Kidney (tissue), 14 donors: ENCODE results near the gene S100A16. TPM values are rescaled to one million over a fixed set of nuclear protein-coding genes. Genes with fewer than 3 reads are reported as not detected.
"Not testable (repeated sequence)": the region's sequence is repeated elsewhere in the genome, so short reads cannot be mapped to it uniquely, and the experiment has no call there.

Experiments used
- DNase-seq, 5 donors: peaks; one replicate each; pipeline ENCODE4 v3.0.0-alpha.2; 2013 to 2020
- FAIRE-seq: peaks from 2 replicates; lab custom pipeline; 2012; peaks lifted over from hg19 to GRCh38; lab: Jason Lieb, UNC
- H3K27ac ChIP-seq, 2 donors: one replicate each; pipeline ENCODE4 v1.7.0; 2013; ENCODE audit warnings: low read depth in 2 of 2, low read length in 2 of 2, inconsistent platforms in 1 of 2
- H3K27me3 ChIP-seq: one replicate; pipeline ENCODE4 v1.7.1; 2013; ENCODE audit warnings: low read length, inconsistent platforms; ENCODE audit not compliant: control insufficient read depth, insufficient read depth
- H3K36me3 ChIP-seq, 3 donors: one replicate each; pipeline versions ENCODE4 v1.7.0 to v1.7.1; 2013; ENCODE audit warnings: low read length in 3 of 3, control low read depth in 1 of 3, inconsistent platforms in 1 of 3; ENCODE audit not compliant: insufficient read depth in 3 of 3, control insufficient read depth in 2 of 3
- H3K4me1 ChIP-seq, 3 donors: one replicate each; pipeline versions ENCODE4 v1.7.0 to v1.7.1; 2013; ENCODE audit warnings: low read length in 3 of 3, inconsistent platforms in 1 of 3, low read depth in 1 of 3; ENCODE audit not compliant: control insufficient read depth in 2 of 3, insufficient read depth in 2 of 3
- H3K4me3 ChIP-seq, 3 donors: one replicate each; pipeline versions ENCODE4 v1.7.0 to v1.8.1; 2013; ENCODE audit warnings: low read length in 3 of 3, control low read depth in 1 of 3, inconsistent platforms in 1 of 3
- H3K9ac ChIP-seq, 3 donors: one replicate each; pipeline versions ENCODE4 v1.7.0 to v1.7.1; 2013; ENCODE audit warnings: low read length in 3 of 3, control low read depth in 1 of 3, inconsistent platforms in 1 of 3
- H3K9me3 ChIP-seq, 3 donors: one replicate each; pipeline versions ENCODE4 v1.7.0 to v1.7.1; 2013; ENCODE audit warnings: low read length in 3 of 3, control low read depth in 1 of 3, inconsistent platforms in 1 of 3; ENCODE audit not compliant: control insufficient read depth in 2 of 3, insufficient read depth in 1 of 3
- CTCF ChIP-seq: IDR thresholded peaks from 3 replicates; pipeline ENCODE4 v1.5.1; 2012; ENCODE audit warnings: mild to moderate bottlenecking, moderate library complexity, borderline replicate concordance; ENCODE audit not compliant: insufficient read depth; ENCODE audit errors: extremely low read depth
- intact Hi-C: fragments of 100-400 bp; cut with DNase I; formaldehyde crosslinking; loops from one replicate; pipeline ENCODE4 v1.11.1; 2022
- polyA plus RNA-seq: library from polyadenylated mRNA; stranded (reverse); fragments of 350-450 nt; fragmentation: Illumina TruSeq; extraction: RNeasy Lipid Tissue Mini Kit (QIAGEN cat#74804); gene quantifications from one replicate; pipeline ENCODE4 v1.2.3, GENCODE V29; 2014; ENCODE audit warnings: low read depth, low replicate concordance; ENCODE audit not compliant: insufficient read depth
- total RNA-seq: library from RNA; stranded (reverse); fragmentation: NEBNext Ultra II Directional; extraction: Animal tissue kit (Norgen Biotek cat#: 25700); gene quantifications from one replicate; pipeline ENCODE4 v1.2.1, GENCODE V29; 2021
- donor health status: control.
- donor health status: control.
- donor health status: control.
- donor health status: control.
- donor health status: control.
- donor health status: DM: yes; HTN: yes; CAD: no.
- donor health status: Normal renal cell carcinoma (clear cell type).

Gene S100A16
- total and polyA plus RNA-seq, 2 donors from 2014 or later = 119 to 174 TPM

GRCh38 chr1:153578490-153578889, 34.4 kb downstream of the S100A16 start:
- Histone ChIP-seq H3K36me3 (no peaks in the 10 kb centered on the region), H3K27me3 (no peaks in the 10 kb centered on the region), H3K4me1 (no peaks in the 10 kb centered on the region), H3K27ac (no peak overlapping the region), H3K9ac (no peak overlapping the region), H3K9me3 (no peaks in the 10 kb centered on the region), H3K4me3 (no peak overlapping the region)
- TF ChIP-seq CTCF = no peak
- DNase-seq (no peak), FAIRE-seq (no peak)
- intact Hi-C loops = no loop called here

GRCh38 chr1:153577624-153578051, 35.3 kb downstream of the S100A16 start:
- no peak overlapping the region for H3K4me3 ChIP-seq
- H3K36me3 ChIP-seq = no peaks in the 10 kb centered on the region
- H3K27ac ChIP-seq = no peak overlapping the region
- no peaks in the 10 kb centered on the region for H3K27me3 ChIP-seq
- intact Hi-C loops = no loop called here
- H3K9ac ChIP-seq = no peak overlapping the region
- no peaks in the 10 kb centered on the region for H3K4me1 ChIP-seq
- no peak for TF ChIP-seq CTCF
- no peaks in the 10 kb centered on the region for H3K9me3 ChIP-seq
- DNase-seq (peak in 1 of 5 donors; percentile 75), FAIRE-seq (no peak)

GRCh38 chr1:153577138-153577537, 35.8 kb downstream of the S100A16 start:
- no peaks in the 10 kb centered on the region for H3K27me3 ChIP-seq
- H3K9ac ChIP-seq = no peak overlapping the region
- H3K27ac ChIP-seq = no peak overlapping the region
- intact Hi-C loops = no loop called here
- DNase-seq = peak in 1 of 5 donors; percentile 3
- no peaks in the 10 kb centered on the region for H3K4me1 ChIP-seq
- no peak for FAIRE-seq
- no peaks in the 10 kb centered on the region for H3K36me3 ChIP-seq
- TF ChIP-seq CTCF = no peak
- no peaks in the 10 kb centered on the region for H3K9me3 ChIP-seq
- no peak overlapping the region for H3K4me3 ChIP-seq

- FAIRE-seq, H3K36me3 ChIP-seq, H3K27me3 ChIP-seq, H3K27ac ChIP-seq, H3K4me3 ChIP-seq, DNase-seq, H3K4me1 ChIP-seq, intact Hi-C loops, H3K9ac ChIP-seq, H3K9me3 ChIP-seq: not testable (repeated sequence)
These were observed 37.4 kb downstream of the S100A16 start for GRCh38 chr1:153575497-153575896.

- H3K27me3 ChIP-seq, H3K4me1 ChIP-seq, H3K4me3 ChIP-seq, H3K27ac ChIP-seq, FAIRE-seq, H3K36me3 ChIP-seq, intact Hi-C loops, H3K9me3 ChIP-seq, H3K9ac ChIP-seq: not testable (repeated sequence)
- DNase-seq = peak in 1 of 5 donors; percentile 60
These were observed 37.9 kb downstream of the S100A16 start for GRCh38 chr1:153575081-153575491.
